Measurements from ENCODE around the gene S100A4. TPM values are rescaled to one million over a fixed set of nuclear protein-coding genes. Genes with fewer than 3 reads are reported as not detected.
A peak's percentile ranks its signal among the peaks of the same experiment; 100 is the strongest.

S100A4 gene
- total RNA-seq, 1 experiment from 2014 or later, result 9.5 TPM

- no peak for DNase-seq (ENCODE audit: low read depth in 1 of 2, low spot score in 2 of 2)
- Histone ChIP-seq H3K36me3 (peaks cover 24% of the 10 kb centered on the region), H3K4me1 (replicated peaks) (peaks cover 36% of the 10 kb centered on the region), H3K4me3 (no peak overlapping the region), H3K9me3 (replicated peaks) (no peaks in the 10 kb centered on the region), H3K27ac (no peak overlapping the region), H3K27me3 (replicated peaks) (no peaks in the 10 kb centered on the region)
These were observed 7.2 kb downstream of the S100A4 start for GRCh38 chr1:153538315-153538821.

- Histone ChIP-seq H3K36me3 (peaks cover 29% of the 10 kb centered on the region), H3K4me3 (no peak overlapping the region), H3K27me3 (replicated peaks) (no peaks in the 10 kb centered on the region), H3K4me1 (replicated peaks) (peaks cover 44% of the 10 kb centered on the region), H3K9me3 (replicated peaks) (no peaks in the 10 kb centered on the region), H3K27ac (no peak overlapping the region)
- DNase-seq (ENCODE audit: low read depth in 1 of 2, low spot score in 2 of 2), result no peak
These were observed 8.3 kb downstream of the S100A4 start for GRCh38 chr1:153537376-153537730.

- Histone ChIP-seq H3K27ac (peak overlapping the region; percentile 87), H3K36me3 (peaks cover 29% of the 10 kb centered on the region), H3K27me3 (replicated peaks) (no peaks in the 10 kb centered on the region), H3K4me1 (replicated peaks) (peaks cover 48% of the 10 kb centered on the region), H3K4me3 (peak overlapping the region; percentile 73), H3K9me3 (replicated peaks) (no peaks in the 10 kb centered on the region)
- DNase-seq (ENCODE audit: low read depth in 1 of 2, low spot score in 2 of 2), result no peak
These were observed 8.8 kb downstream of the S100A4 start for GRCh38 chr1:153536671-153537375.

- H3K9me3 ChIP-seq (replicated peaks), result no peaks in the 10 kb centered on the region
- peaks cover 29% of the 10 kb centered on the region for H3K36me3 ChIP-seq
- H3K27me3 ChIP-seq (replicated peaks), result no peaks in the 10 kb centered on the region
- peaks cover 48% of the 10 kb centered on the region for H3K4me1 ChIP-seq (replicated peaks)
- H3K4me3 ChIP-seq, result peak overlapping the region; percentile 73
- peak overlapping the region; percentile 87 for H3K27ac ChIP-seq
- DNase-seq (ENCODE audit: low read depth in 1 of 2, low spot score in 2 of 2), result peak; percentile 87 to 96
These were observed 9.5 kb downstream of the S100A4 start for GRCh38 chr1:153536012-153536670.

GRCh38 chr1:153535242-153536011 lies 10.2 kb downstream of the S100A4 start, which contains the start of gene S100A6:
Gene S100A6, minus strand, starts transcription at chr1:153535991. Its CDS starts 652 bp downstream, at chr1:153535339.
- Histone ChIP-seq H3K36me3 (peaks cover 29% of the 10 kb centered on the region), H3K27ac (peak within 1 kb of the TSS; percentile 87), H3K9me3 (replicated peaks) (no peaks in the 10 kb centered on the region), H3K4me3 (peak within 1 kb of the TSS; percentile 73), H3K4me1 (replicated peaks) (peaks cover 42% of the 10 kb centered on the region), H3K27me3 (replicated peaks) (no peaks in the 10 kb centered on the region)
- peak; percentile 64 to 65 for DNase-seq (ENCODE audit: low read depth in 1 of 2, low spot score in 2 of 2)

- H3K9me3 ChIP-seq (replicated peaks), result no peaks in the 10 kb centered on the region
- peaks cover 40% of the 10 kb centered on the region for H3K4me1 ChIP-seq (replicated peaks)
- H3K27ac ChIP-seq, result 0 out of 2 replicates have a peak overlapping the region, but pooled peaks have one; percentile 86
- H3K27me3 ChIP-seq (replicated peaks), result no peaks in the 10 kb centered on the region
- H3K36me3 ChIP-seq, result peaks cover 29% of the 10 kb centered on the region
- DNase-seq (ENCODE audit: low read depth in 1 of 2, low spot score in 2 of 2), result no peak
- peak overlapping the region; percentile 73 for H3K4me3 ChIP-seq
These were observed 10.7 kb downstream of the S100A4 start for GRCh38 chr1:153534925-153535241.

- Histone ChIP-seq H3K36me3 (peaks cover 29% of the 10 kb centered on the region), H3K27ac (peak overlapping the region; percentile 86), H3K9me3 (replicated peaks) (no peaks in the 10 kb centered on the region), H3K4me1 (replicated peaks) (peaks cover 40% of the 10 kb centered on the region), H3K27me3 (replicated peaks) (no peaks in the 10 kb centered on the region), H3K4me3 (peak overlapping the region; percentile 73)
- no peak for DNase-seq (ENCODE audit: low read depth in 1 of 2, low spot score in 2 of 2)
These were observed 11.2 kb downstream of the S100A4 start for GRCh38 chr1:153534226-153534924.

GRCh38 chr1:153533689-153534201 lies 11.9 kb downstream of the S100A4 start:
- Histone ChIP-seq H3K27ac (peak overlapping the region; percentile 86), H3K4me3 (peak overlapping the region; percentile 73), H3K9me3 (replicated peaks) (no peaks in the 10 kb centered on the region), H3K27me3 (replicated peaks) (no peaks in the 10 kb centered on the region), H3K4me1 (replicated peaks) (peaks cover 40% of the 10 kb centered on the region), H3K36me3 (peaks cover 32% of the 10 kb centered on the region)
- DNase-seq (ENCODE audit: low read depth in 1 of 2, low spot score in 2 of 2), result peak; percentile 90 to 91

GRCh38 chr1:153532769-153533599 lies 12.6 kb downstream of the S100A4 start:
- H3K4me3 ChIP-seq, result peak overlapping the region; percentile 73
- DNase-seq (ENCODE audit: low read depth in 1 of 2, low spot score in 2 of 2), result peak; percentile 76 to 80
- H3K36me3 ChIP-seq, result peaks cover 32% of the 10 kb centered on the region
- peak overlapping the region; percentile 86 for H3K27ac ChIP-seq
- H3K9me3 ChIP-seq (replicated peaks), result no peaks in the 10 kb centered on the region
- peaks cover 40% of the 10 kb centered on the region for H3K4me1 ChIP-seq (replicated peaks)
- H3K27me3 ChIP-seq (replicated peaks), result no peaks in the 10 kb centered on the region

- H3K4me1 ChIP-seq (replicated peaks), result peaks cover 40% of the 10 kb centered on the region
- H3K27ac ChIP-seq, result no peak overlapping the region
- no peaks in the 10 kb centered on the region for H3K9me3 ChIP-seq (replicated peaks)
- H3K27me3 ChIP-seq (replicated peaks), result no peaks in the 10 kb centered on the region
- no peak for DNase-seq (ENCODE audit: low read depth in 1 of 2, low spot score in 2 of 2)
- no peak overlapping the region for H3K4me3 ChIP-seq
- peaks cover 32% of the 10 kb centered on the region for H3K36me3 ChIP-seq
These were observed 13.4 kb downstream of the S100A4 start for GRCh38 chr1:153532181-153532580.

GRCh38 chr1:153531638-153532037 lies 14.0 kb downstream of the S100A4 start:
- no peak for DNase-seq (ENCODE audit: low read depth in 1 of 2, low spot score in 2 of 2)
- H3K4me3 ChIP-seq, result no peak overlapping the region
- H3K4me1 ChIP-seq (replicated peaks), result peaks cover 38% of the 10 kb centered on the region
- H3K36me3 ChIP-seq, result peaks cover 32% of the 10 kb centered on the region
- H3K9me3 ChIP-seq (replicated peaks), result no peaks in the 10 kb centered on the region
- H3K27me3 ChIP-seq (replicated peaks), result no peaks in the 10 kb centered on the region
- no peak overlapping the region for H3K27ac ChIP-seq

- DNase-seq (ENCODE audit: low read depth in 1 of 2, low spot score in 2 of 2), result no peak
- H3K27me3 ChIP-seq (replicated peaks), result no peaks in the 10 kb centered on the region
- no peak overlapping the region for H3K27ac ChIP-seq
- H3K36me3 ChIP-seq, result peaks cover 3% of the 10 kb centered on the region
- H3K4me3 ChIP-seq, result no peak overlapping the region
- peaks cover 6% of the 10 kb centered on the region for H3K4me1 ChIP-seq (replicated peaks)
- H3K9me3 ChIP-seq (replicated peaks), result no peaks in the 10 kb centered on the region
These were observed 17.9 kb downstream of the S100A4 start for GRCh38 chr1:153527683-153528040.

Measured in SJSA1 (cell line).